Heart left ventricle (tissue), 16 donors: ENCODE measurements around the gene RNF224. TPM values are rescaled to one million over a fixed set of nuclear protein-coding genes. Genes with fewer than 3 reads are reported as not detected.

Experiments used
- ATAC-seq, 4 donors: fragments of 200-7000 bp; cut with Tn5 transposase; one replicate each; pipeline ENCODE4 v1.9.1; 2020 to 2022; ENCODE audit warnings: moderate library complexity in 4 of 4, mild to moderate bottlenecking in 3 of 4, moderate number of reproducible peaks in 1 of 4
- DNase-seq, 5 donors: peaks; one replicate each; pipeline ENCODE4 v3.0.0-alpha.2; 2020
- H3K27ac ChIP-seq, 12 donors: fragments of 200-600 bp; sonication (generic) in 4 of 12; one replicate each; pipeline versions ENCODE4 v1.5.0 to v1.8.0; 2016 to 2022; ENCODE audit warnings: mild to moderate bottlenecking in 2 of 12
- H3K27me3 ChIP-seq, 9 donors: fragments of 200-600 bp; sonication (generic) in 2 of 9; one replicate each; pipeline versions ENCODE4 v1.5.1 to v1.8.0; 2016 to 2022; ENCODE audit warnings: mild to moderate bottlenecking in 3 of 9
- H3K36me3 ChIP-seq, 9 donors: fragments of 200-600 bp; sonication (generic) in 2 of 9; one replicate each; pipeline versions ENCODE4 v1.5.0 to v1.8.0; 2018 to 2022; ENCODE audit warnings: mild to moderate bottlenecking in 2 of 9
- H3K4me1 ChIP-seq, 12 donors: fragments of 200-600 bp; sonication (generic) in 4 of 12; one replicate each; pipeline versions ENCODE4 v1.5.0 to v1.8.0; 2016 to 2022; ENCODE audit warnings: mild to moderate bottlenecking in 3 of 12
- H3K4me3 ChIP-seq, 12 donors: fragments of 200-600 bp; sonication (generic) in 4 of 12; one replicate each; pipeline versions ENCODE4 v1.5.0 to v1.8.0; 2017 to 2022; ENCODE audit warnings: mild to moderate bottlenecking in 9 of 12, moderate library complexity in 4 of 12
- H3K9me3 ChIP-seq, 12 donors: fragments of 200-600 bp; sonication (generic) in 4 of 12; one replicate each; pipeline versions ENCODE4 v1.5.0 to v1.8.0; 2016 to 2022; ENCODE audit warnings: mild to moderate bottlenecking in 1 of 12
- CTCF ChIP-seq, 12 donors: fragments of 200-600 bp; sonication (generic) in 4 of 12; IDR thresholded peaks; one replicate each; pipeline versions ENCODE4 v1.5.0 to v1.8.0; 2018 to 2022; ENCODE audit warnings: antibody characterized with exemption in 12 of 12, mild to moderate bottlenecking in 5 of 12
- POLR2A ChIP-seq, 2 donors: fragments of 450-650 bp; IDR thresholded peaks; one replicate each; pipeline ENCODE4 v1.6.1; 2017; ENCODE audit warnings: antibody characterized with exemption in 2 of 2, mild to moderate bottlenecking in 2 of 2, moderate library complexity in 2 of 2
- WGBS, 4 donors: extraction: QIAGEN DNeasy Blood & Tissue Kit in 2 of 4; methylation state at CpG; one replicate each; pipeline versions ENCODE4 v1.1.5 to v1.1.7; 2013 to 2018; 5-methylcytosine and 5-hydroxymethylcytosine counted together
- intact Hi-C, 10 donors: fragments of 100-400 bp; cut with DNase I; formaldehyde crosslinking; loops; one replicate each; pipeline versions ENCODE4 v1.11.1 to v1.14.2; 2022
- polyA plus RNA-seq, 2 donors: library from polyadenylated mRNA; stranded (reverse); fragments of 200-250 nt; gene quantifications; one replicate each; pipeline ENCODE4 v1.2.3, GENCODE V29; 2013
- total RNA-seq, 9 donors: library from RNA; depleted of rRNA in 2 of 9; stranded (reverse); fragments of >200 nt in 2 of 9; fragmentation: NEBNext Ultra II Directional in 3 of 9; extraction: Animal tissue kit (Norgen Biotek cat#: 25700) in 3 of 9; gene quantifications; one replicate each; pipeline versions ENCODE4 v1.1.0 to v1.2.4, GENCODE V29; 2016 to 2023
- donor health status: ischemic (EF 13 %, LVEDD 7.1; RV severe dilation, severe dysfunction).
- donor health status: healthy with polysubstance abuse.
- donor health status: DM: no; HTN: yes; CAD: no.
- donor health status: DM: no; HTN: no; CAD: no.
- donor health status: ischemic (EF 25% LVEDD 6.9; RV normal size, moderate dysfunction).
- donor health status: ischemic (EF 25% LVEDD 5.7; RV mildly dilated, moderate dysfunction).
- donor health status: healthy.
- donor health status: DM: yes; HTN: yes; CAD: no.
- donor health status: ischemic (EF 35%, LVEDD 5.7; RV mildly dilated, moderate dysfunction).
- donor health status: nonischemic (EF 11% LVEDD 7.7; RV severe dilation, severe dysfunction).
- donor health status: DM: yes; HTN: yes; CAD: no.
- donor health status: PGD.
- donor health status: ischemic (EF 29% LVEDD 5.4; RV normal size, mild dysfunction).
- donor health status: nonischemic (EF 23%, LVEDD 6.1; RV moderate dilation, normal function).

RNF224 gene
- total and polyA plus RNA-seq, 11 donors = not detected

- WGBS, 4 donors = 1% methylated on average over 18 to 118 of the region's 118 CpGs
- intact Hi-C loops = loop anchor here in 1 of 10 donors (1.0 kb wide), 1 partner anchor 12 kb away; the partner anchor contains the start of genes ANAPC2 and SSNA1
Measured at GRCh38 chr9:137200311-137201204, 26.7 kb upstream of the RNF224 start, which contains the start of gene TPRN. TPRN (minus strand) TSS chr9:137200741; CDS start chr9:137200711, 30 bp downstream.

GRCh38 chr9:137201205-137201868 is 26.0 kb upstream of the RNF224 start:
- peaks cover 12 to 87% (median 74%) of the 10 kb centered on the region in 12 donors for H3K4me1 ChIP-seq
- H3K4me3 ChIP-seq = peak overlapping the region; percentile 15 to 94 (median 68)
- DNase-seq = no peak
- no peaks in the 10 kb centered on the region for H3K36me3 ChIP-seq
- intact Hi-C loops = no loop called here
- peak overlapping the region; percentile 48 to 99 (median 88) for H3K27ac ChIP-seq
- no peaks in the 10 kb centered on the region for H3K9me3 ChIP-seq
- TF ChIP-seq POLR2A (IDR thresholded peaks at IDR 0.05) (no peak), CTCF (IDR thresholded peaks at IDR 0.05) (no peak)
- 10 to 13% (median 13%) methylated on average over 23 of the region's 23 CpGs for WGBS, 4 donors
- no peaks in the 10 kb centered on the region for H3K27me3 ChIP-seq
- no peak for ATAC-seq

More at GRCh38 chr9:137200311-137201204, 26.7 kb upstream of the RNF224 start, which contains the start of gene TPRN:
- ATAC-seq (peak; percentile 97 to 99 (median 98)), DNase-seq (peak; percentile 99 to 100 (median 100))
- Histone ChIP-seq H3K27ac (peak within 1 kb of the TSS; percentile 48 to 99 (median 88)), H3K4me3 (peak within 1 kb of the TSS; percentile 23 to 94 (median 68)), H3K4me1 (peaks cover 10 to 88% (median 74%) of the 10 kb centered on the region in 12 donors), H3K9me3 (no peaks in the 10 kb centered on the region), H3K27me3 (no peaks in the 10 kb centered on the region), H3K36me3 (no peaks in the 10 kb centered on the region)
- TF ChIP-seq CTCF (IDR thresholded peaks at IDR 0.05) = peak in 1 of 12 donors; percentile 7
- TF ChIP-seq POLR2A (IDR thresholded peaks at IDR 0.05) = peak; percentile 80 to 85

- ATAC-seq (no peak), DNase-seq (no peak)
- peak overlapping the region in 1 of 12 donors; percentile 73 for H3K4me3 ChIP-seq
- 56 to 74% (median 71%) methylated on average over 8 of the region's 8 CpGs for WGBS, 4 donors
- no peak for TF ChIP-seq POLR2A (IDR thresholded peaks at IDR 0.05)
- TF ChIP-seq CTCF (IDR thresholded peaks at IDR 0.05) = no peak
- H3K36me3 ChIP-seq = peaks cover 0 to 4% (median 0%) of the 10 kb centered on the region in 9 donors
- H3K9me3 ChIP-seq = no peaks in the 10 kb centered on the region
- intact Hi-C loops = no loop called here
- no peaks in the 10 kb centered on the region for H3K27me3 ChIP-seq
- peaks cover 12 to 83% (median 69%) of the 10 kb centered on the region in 12 donors for H3K4me1 ChIP-seq
- H3K27ac ChIP-seq = no peak overlapping the region
Measured at GRCh38 chr9:137202966-137203365, 24.3 kb upstream of the RNF224 start.
